WTC11 (cell line): Measurements from ENCODE around the gene FNBP1L. TPM values are rescaled to one million over a fixed set of nuclear protein-coding genes. Genes with fewer than 3 reads are reported as not detected.

Source experiments
- ATAC-seq: fragments of 200-7000 bp; cut with Tn5 transposase; 2 replicates; pipeline ENCODE4 v1.10.0; 2021; ENCODE audit warnings: mild to moderate bottlenecking, moderate library complexity
- CTCF ChIA-PET: fragments of 300-600 bp; sonication (Branson Sonifier 250); formaldehyde crosslinking; loops from one replicate; lab custom pipeline; 2021; ENCODE audit warnings: antibody characterized with exemption; lab: Charles Lee
- POLR2A ChIA-PET: fragments of 350-600 bp; sonication (Branson Sonifier 250); formaldehyde crosslinking; loops from one replicate; lab custom pipeline; 2021; ENCODE audit warnings: antibody characterized with exemption; lab: Charles Lee
- DNase-seq: peaks from one replicate; pipeline ENCODE4 v3.0.0; 2021; ENCODE audit warnings: low spot score
- H3K27ac Mint-ChIP-seq: 2 replicates; pipeline ENCODE4 v1.8.0; 2021; ENCODE audit warnings: mixed read lengths
- H3K27me3 Mint-ChIP-seq: 2 replicates; pipeline ENCODE4 v1.8.0; 2021; ENCODE audit warnings: low read depth, mild to moderate bottlenecking, moderate library complexity, mixed read lengths
- H3K36me3 Mint-ChIP-seq: 2 replicates; pipeline ENCODE4 v1.8.0; 2021; ENCODE audit warnings: mixed read lengths
- H3K4me1 Mint-ChIP-seq: 2 replicates; pipeline ENCODE4 v1.8.0; 2022; ENCODE audit warnings: mixed read lengths
- H3K4me3 Mint-ChIP-seq: 2 replicates; pipeline ENCODE4 v1.8.0; 2021; ENCODE audit warnings: mild to moderate bottlenecking, moderate library complexity, mixed read lengths
- H3K9me3 Mint-ChIP-seq: 2 replicates; pipeline ENCODE4 v1.8.0; 2021; ENCODE audit warnings: mixed read lengths
- CREB1 ChIP-seq: sonication (generic); formaldehyde crosslinking; IDR thresholded peaks from 2 replicates; pipeline ENCODE4 v1.8.0; 2023; ENCODE audit warnings: mild to moderate bottlenecking, missing genetic modification reagents
- ELF4 ChIP-seq: sonication (generic); formaldehyde crosslinking; IDR thresholded peaks from 2 replicates; pipeline ENCODE4 v1.8.1; 2022; ENCODE audit warnings: low read depth, mild to moderate bottlenecking, moderate library complexity, missing genetic modification reagents
- FOXJ3 ChIP-seq: sonication (generic); formaldehyde crosslinking; IDR thresholded peaks from 2 replicates; pipeline ENCODE4 v1.9.0; 2021; ENCODE audit warnings: missing genetic modification reagents, mild to moderate bottlenecking, borderline replicate concordance
- GTF2I ChIP-seq: fragments of 250-450 bp; sonication (Bioruptor Pico); conservative IDR thresholded peaks from 2 replicates; pipeline ENCODE4 v1.4.0; 2021; ENCODE audit warnings: mild to moderate bottlenecking
- IRF2 ChIP-seq: sonication (generic); formaldehyde crosslinking; IDR thresholded peaks from 2 replicates; pipeline ENCODE4 v1.8.0; 2022; ENCODE audit warnings: low read depth, missing genetic modification reagents, borderline replicate concordance
- JUN ChIP-seq: sonication (generic); formaldehyde crosslinking; IDR thresholded peaks from 2 replicates; pipeline ENCODE4 v1.8.0; 2023; ENCODE audit warnings: mild to moderate bottlenecking, missing genetic modification reagents
- NFYB ChIP-seq: sonication (generic); formaldehyde crosslinking; conservative IDR thresholded peaks from 2 replicates; pipeline ENCODE4 v1.8.0; 2022; ENCODE audit warnings: low read depth, missing genetic modification reagents
- NR3C1 ChIP-seq: sonication (generic); formaldehyde crosslinking; conservative IDR thresholded peaks from 2 replicates; pipeline ENCODE4 v1.8.1; 2023; ENCODE audit warnings: low read depth, mild to moderate bottlenecking, missing genetic modification reagents
- OVOL2 ChIP-seq: fragments of 250-450 bp; sonication (Bioruptor Pico); IDR thresholded peaks from 2 replicates; pipeline ENCODE4 v1.9.0; 2021; ENCODE audit warnings: mild to moderate bottlenecking, borderline replicate concordance
- SMAD3 ChIP-seq: sonication (generic); formaldehyde crosslinking; IDR thresholded peaks from 2 replicates; pipeline ENCODE4 v1.8.0; 2022; ENCODE audit warnings: missing genetic modification reagents, mild to moderate bottlenecking, borderline replicate concordance
- SOX15 ChIP-seq: fragments of 250-450 bp; sonication (Bioruptor Pico); IDR thresholded peaks from 2 replicates; pipeline ENCODE4 v1.9.0; 2021; ENCODE audit warnings: mild to moderate bottlenecking
- ZNF317 ChIP-seq: sonication (generic); formaldehyde crosslinking; IDR thresholded peaks from 2 replicates; pipeline ENCODE4 v1.8.1; 2023; ENCODE audit warnings: low read depth, mild to moderate bottlenecking, moderate library complexity, missing genetic modification reagents, borderline replicate concordance
- ZNF416 ChIP-seq: fragments of 250-450 bp; sonication (Bioruptor Pico); IDR thresholded peaks from 2 replicates; pipeline ENCODE4 v1.9.0; 2021; ENCODE audit warnings: mild to moderate bottlenecking, inconsistent platforms
- total RNA-seq: library from RNA; stranded (reverse); gene quantifications from 3 replicates; pipeline ENCODE4 v1.2.3, GENCODE V29; 2021
- TF ChIP-seq, protein P1 (sequence below): sonication (generic); formaldehyde crosslinking; IDR thresholded peaks from 2 replicates; pipeline ENCODE4 v1.8.1; 2023; ENCODE audit warnings: mild to moderate bottlenecking, missing genetic modification reagents, moderate library complexity
- TF ChIP-seq, protein P2 (sequence below): sonication (generic); formaldehyde crosslinking; IDR thresholded peaks from 2 replicates; pipeline ENCODE4 v1.8.0; 2022; ENCODE audit warnings: missing genetic modification reagents
- TF ChIP-seq, protein P3 (sequence below): sonication (generic); formaldehyde crosslinking; IDR thresholded peaks from 2 replicates; pipeline ENCODE4 v1.8.1; 2023; ENCODE audit warnings: mild to moderate bottlenecking, missing genetic modification reagents, borderline replicate concordance
- TF ChIP-seq, protein P4 (sequence below): sonication (generic); formaldehyde crosslinking; IDR thresholded peaks from 2 replicates; pipeline ENCODE4 v1.8.1; 2023; ENCODE audit warnings: mild to moderate bottlenecking, missing genetic modification reagents, moderate library complexity
- TF ChIP-seq, protein P5 (sequence below): sonication (generic); formaldehyde crosslinking; IDR thresholded peaks from 2 replicates; pipeline ENCODE4 v1.8.0; 2023; ENCODE audit warnings: missing genetic modification reagents
- TF ChIP-seq, protein P6 (sequence below): sonication (generic); formaldehyde crosslinking; IDR thresholded peaks from 2 replicates; pipeline ENCODE4 v1.8.1; 2022; ENCODE audit warnings: low read depth, missing genetic modification reagents, borderline replicate concordance
- TF ChIP-seq, protein P7 (sequence below): fragments of 250-450 bp; sonication (Bioruptor Pico); IDR thresholded peaks from 2 replicates; pipeline ENCODE4 v1.9.0; 2021; ENCODE audit warnings: moderate library complexity, mild to moderate bottlenecking, inconsistent platforms, borderline replicate concordance
- TF ChIP-seq, protein P8 (sequence below): fragments of 250-450 bp; sonication (Bioruptor Pico); IDR thresholded peaks from 2 replicates; pipeline ENCODE4 v2.1.2; 2022; ENCODE audit warnings: mild to moderate bottlenecking, moderate library complexity

The FNBP1L gene
- total RNA-seq, 1 experiment from 2014 or later: 79.1 TPM

DNA sequence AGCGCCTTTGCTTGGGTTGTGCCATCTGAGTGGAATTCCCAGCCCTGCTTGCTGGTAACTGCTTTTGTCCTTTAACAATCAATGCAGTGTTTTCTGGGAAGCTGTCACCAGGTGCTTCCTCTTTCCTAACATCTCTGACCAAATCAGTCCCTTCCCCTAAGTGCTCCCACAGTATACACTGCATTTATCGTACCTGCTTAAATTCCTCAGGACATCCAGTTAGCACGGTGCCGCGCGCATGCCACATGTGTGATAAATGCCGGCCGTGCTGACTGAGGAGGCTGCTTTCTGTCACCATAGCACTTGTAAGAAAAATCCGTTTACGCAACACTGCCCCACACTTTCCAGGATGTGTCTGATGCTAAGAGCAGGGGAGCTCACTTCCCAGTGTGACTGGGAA, 118.3 kb downstream of the FNBP1L start:
- no peak for DNase-seq
- H3K27ac Mint-ChIP-seq: no peak overlapping the region
- H3K9me3 Mint-ChIP-seq: no peaks in the 10 kb centered on the region
- H3K27me3 Mint-ChIP-seq: no peaks in the 10 kb centered on the region
- ChIA-PET POLR2A (interaction anchor here (0.5 to 0.8 kb wide), 2 partner anchors 72 to 1044 kb away, joined by 3 read pairs; no protein-coding TSS in a partner anchor), CTCF (no interaction called here)
- peaks cover 41% of the 10 kb centered on the region for H3K36me3 Mint-ChIP-seq
- H3K4me1 Mint-ChIP-seq: no peaks in the 10 kb centered on the region
- TF ChIP-seq IRF2 (CRISPR knock-in tag) (no peak), SMAD3 (CRISPR knock-in tag) (no peak), OVOL2 (CRISPR knock-in tag) (no peak), SOX15 (CRISPR knock-in tag) (no peak), FOXJ3 (CRISPR knock-in tag) (no peak), NR3C1 (no peak), CREB1 (no peak)
- TF ChIP-seq, protein P1, sequence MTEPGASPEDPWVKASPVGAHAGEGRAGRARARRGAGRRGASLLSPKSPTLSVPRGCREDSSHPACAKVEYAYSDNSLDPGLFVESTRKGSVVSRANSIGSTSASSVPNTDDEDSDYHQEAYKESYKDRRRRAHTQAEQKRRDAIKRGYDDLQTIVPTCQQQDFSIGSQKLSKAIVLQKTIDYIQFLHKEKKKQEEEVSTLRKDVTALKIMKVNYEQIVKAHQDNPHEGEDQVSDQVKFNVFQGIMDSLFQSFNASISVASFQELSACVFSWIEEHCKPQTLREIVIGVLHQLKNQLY (CRISPR knock-in tag): no peak
- TF ChIP-seq, protein P2, sequence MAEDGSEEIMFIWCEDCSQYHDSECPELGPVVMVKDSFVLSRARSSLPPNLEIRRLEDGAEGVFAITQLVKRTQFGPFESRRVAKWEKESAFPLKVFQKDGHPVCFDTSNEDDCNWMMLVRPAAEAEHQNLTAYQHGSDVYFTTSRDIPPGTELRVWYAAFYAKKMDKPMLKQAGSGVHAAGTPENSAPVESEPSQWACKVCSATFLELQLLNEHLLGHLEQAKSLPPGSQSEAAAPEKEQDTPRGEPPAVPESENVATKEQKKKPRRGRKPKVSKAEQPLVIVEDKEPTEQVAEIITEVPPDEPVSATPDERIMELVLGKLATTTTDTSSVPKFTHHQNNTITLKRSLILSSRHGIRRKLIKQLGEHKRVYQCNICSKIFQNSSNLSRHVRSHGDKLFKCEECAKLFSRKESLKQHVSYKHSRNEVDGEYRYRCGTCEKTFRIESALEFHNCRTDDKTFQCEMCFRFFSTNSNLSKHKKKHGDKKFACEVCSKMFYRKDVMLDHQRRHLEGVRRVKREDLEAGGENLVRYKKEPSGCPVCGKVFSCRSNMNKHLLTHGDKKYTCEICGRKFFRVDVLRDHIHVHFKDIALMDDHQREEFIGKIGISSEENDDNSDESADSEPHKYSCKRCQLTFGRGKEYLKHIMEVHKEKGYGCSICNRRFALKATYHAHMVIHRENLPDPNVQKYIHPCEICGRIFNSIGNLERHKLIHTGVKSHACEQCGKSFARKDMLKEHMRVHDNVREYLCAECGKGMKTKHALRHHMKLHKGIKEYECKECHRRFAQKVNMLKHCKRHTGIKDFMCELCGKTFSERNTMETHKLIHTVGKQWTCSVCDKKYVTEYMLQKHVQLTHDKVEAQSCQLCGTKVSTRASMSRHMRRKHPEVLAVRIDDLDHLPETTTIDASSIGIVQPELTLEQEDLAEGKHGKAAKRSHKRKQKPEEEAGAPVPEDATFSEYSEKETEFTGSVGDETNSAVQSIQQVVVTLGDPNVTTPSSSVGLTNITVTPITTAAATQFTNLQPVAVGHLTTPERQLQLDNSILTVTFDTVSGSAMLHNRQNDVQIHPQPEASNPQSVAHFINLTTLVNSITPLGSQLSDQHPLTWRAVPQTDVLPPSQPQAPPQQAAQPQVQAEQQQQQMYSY (CRISPR knock-in tag): no peak
- TF ChIP-seq, protein P3, sequence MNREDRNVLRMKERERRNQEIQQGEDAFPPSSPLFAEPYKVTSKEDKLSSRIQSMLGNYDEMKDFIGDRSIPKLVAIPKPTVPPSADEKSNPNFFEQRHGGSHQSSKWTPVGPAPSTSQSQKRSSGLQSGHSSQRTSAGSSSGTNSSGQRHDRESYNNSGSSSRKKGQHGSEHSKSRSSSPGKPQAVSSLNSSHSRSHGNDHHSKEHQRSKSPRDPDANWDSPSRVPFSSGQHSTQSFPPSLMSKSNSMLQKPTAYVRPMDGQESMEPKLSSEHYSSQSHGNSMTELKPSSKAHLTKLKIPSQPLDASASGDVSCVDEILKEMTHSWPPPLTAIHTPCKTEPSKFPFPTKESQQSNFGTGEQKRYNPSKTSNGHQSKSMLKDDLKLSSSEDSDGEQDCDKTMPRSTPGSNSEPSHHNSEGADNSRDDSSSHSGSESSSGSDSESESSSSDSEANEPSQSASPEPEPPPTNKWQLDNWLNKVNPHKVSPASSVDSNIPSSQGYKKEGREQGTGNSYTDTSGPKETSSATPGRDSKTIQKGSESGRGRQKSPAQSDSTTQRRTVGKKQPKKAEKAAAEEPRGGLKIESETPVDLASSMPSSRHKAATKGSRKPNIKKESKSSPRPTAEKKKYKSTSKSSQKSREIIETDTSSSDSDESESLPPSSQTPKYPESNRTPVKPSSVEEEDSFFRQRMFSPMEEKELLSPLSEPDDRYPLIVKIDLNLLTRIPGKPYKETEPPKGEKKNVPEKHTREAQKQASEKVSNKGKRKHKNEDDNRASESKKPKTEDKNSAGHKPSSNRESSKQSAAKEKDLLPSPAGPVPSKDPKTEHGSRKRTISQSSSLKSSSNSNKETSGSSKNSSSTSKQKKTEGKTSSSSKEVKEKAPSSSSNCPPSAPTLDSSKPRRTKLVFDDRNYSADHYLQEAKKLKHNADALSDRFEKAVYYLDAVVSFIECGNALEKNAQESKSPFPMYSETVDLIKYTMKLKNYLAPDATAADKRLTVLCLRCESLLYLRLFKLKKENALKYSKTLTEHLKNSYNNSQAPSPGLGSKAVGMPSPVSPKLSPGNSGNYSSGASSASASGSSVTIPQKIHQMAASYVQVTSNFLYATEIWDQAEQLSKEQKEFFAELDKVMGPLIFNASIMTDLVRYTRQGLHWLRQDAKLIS (CRISPR knock-in tag): no peak
- ATAC-seq: no peak
- H3K4me3 Mint-ChIP-seq: no peak overlapping the region

DNA sequence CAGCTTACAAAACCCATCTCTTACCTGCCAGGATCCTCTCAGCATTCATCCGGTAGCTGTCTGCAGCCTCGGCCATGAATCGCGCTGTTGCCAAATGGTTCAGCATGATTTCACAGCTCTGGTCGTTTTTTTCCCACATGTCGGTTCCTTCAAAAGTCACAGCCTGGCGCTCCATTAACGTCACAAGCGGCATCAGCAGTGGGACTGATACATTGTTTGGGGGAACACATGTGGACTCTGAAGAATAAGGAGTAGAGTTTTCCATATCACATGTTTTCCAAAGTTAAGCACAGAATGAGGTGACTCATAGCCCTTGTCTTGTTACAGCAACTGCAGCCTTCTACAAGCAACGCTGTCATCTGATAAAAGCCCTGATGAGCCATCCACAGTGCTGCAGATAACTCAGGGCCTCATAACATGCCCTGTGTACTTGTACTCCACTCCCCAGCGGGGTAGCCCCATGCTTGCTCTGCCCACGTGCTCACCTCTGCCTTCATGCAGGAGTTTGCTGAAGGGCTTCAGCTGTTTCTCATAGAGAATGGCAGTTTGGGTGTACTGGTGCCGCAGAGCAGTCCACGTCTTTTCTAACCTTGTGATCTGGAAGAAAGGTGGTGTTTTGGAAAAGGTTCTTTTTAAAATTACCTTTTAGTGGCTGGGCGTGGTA, 119.5 kb downstream of the FNBP1L start:
- no peak for ATAC-seq
- no peaks in the 10 kb centered on the region for H3K27me3 Mint-ChIP-seq
- H3K36me3 Mint-ChIP-seq: peaks cover 33% of the 10 kb centered on the region
- CTCF ChIA-PET: interaction anchor here (0.9 to 1.4 kb wide), 2 partner anchors 53 to 263 kb away, joined by 3 to 5 read pairs; no protein-coding TSS in a partner anchor
- H3K4me1 Mint-ChIP-seq: peaks cover 9% of the 10 kb centered on the region
- DNase-seq: no peak
- H3K9me3 Mint-ChIP-seq: no peaks in the 10 kb centered on the region
- no peak overlapping the region for H3K4me3 Mint-ChIP-seq
- POLR2A ChIA-PET: no interaction called here
- peak overlapping the region; percentile 23; the same call in 1 of the 2 replicates for H3K27ac Mint-ChIP-seq
- TF ChIP-seq NFYB (CRISPR knock-in tag) (no peak), GTF2I (CRISPR knock-in tag) (no peak), JUN (CRISPR knock-in tag) (no peak), ZNF416 (no peak), ZNF317 (no peak), IRF2 (CRISPR knock-in tag) (no peak), ELF4 (no peak)
- TF ChIP-seq, protein P4, sequence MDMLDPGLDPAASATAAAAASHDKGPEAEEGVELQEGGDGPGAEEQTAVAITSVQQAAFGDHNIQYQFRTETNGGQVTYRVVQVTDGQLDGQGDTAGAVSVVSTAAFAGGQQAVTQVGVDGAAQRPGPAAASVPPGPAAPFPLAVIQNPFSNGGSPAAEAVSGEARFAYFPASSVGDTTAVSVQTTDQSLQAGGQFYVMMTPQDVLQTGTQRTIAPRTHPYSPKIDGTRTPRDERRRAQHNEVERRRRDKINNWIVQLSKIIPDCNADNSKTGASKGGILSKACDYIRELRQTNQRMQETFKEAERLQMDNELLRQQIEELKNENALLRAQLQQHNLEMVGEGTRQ (CRISPR knock-in tag): no peak
- TF ChIP-seq, protein P5, sequence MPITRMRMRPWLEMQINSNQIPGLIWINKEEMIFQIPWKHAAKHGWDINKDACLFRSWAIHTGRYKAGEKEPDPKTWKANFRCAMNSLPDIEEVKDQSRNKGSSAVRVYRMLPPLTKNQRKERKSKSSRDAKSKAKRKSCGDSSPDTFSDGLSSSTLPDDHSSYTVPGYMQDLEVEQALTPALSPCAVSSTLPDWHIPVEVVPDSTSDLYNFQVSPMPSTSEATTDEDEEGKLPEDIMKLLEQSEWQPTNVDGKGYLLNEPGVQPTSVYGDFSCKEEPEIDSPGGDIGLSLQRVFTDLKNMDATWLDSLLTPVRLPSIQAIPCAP: no peak
- TF ChIP-seq, protein P6, sequence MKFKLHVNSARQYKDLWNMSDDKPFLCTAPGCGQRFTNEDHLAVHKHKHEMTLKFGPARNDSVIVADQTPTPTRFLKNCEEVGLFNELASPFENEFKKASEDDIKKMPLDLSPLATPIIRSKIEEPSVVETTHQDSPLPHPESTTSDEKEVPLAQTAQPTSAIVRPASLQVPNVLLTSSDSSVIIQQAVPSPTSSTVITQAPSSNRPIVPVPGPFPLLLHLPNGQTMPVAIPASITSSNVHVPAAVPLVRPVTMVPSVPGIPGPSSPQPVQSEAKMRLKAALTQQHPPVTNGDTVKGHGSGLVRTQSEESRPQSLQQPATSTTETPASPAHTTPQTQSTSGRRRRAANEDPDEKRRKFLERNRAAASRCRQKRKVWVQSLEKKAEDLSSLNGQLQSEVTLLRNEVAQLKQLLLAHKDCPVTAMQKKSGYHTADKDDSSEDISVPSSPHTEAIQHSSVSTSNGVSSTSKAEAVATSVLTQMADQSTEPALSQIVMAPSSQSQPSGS (CRISPR knock-in tag): no peak
- TF ChIP-seq, protein P7, sequence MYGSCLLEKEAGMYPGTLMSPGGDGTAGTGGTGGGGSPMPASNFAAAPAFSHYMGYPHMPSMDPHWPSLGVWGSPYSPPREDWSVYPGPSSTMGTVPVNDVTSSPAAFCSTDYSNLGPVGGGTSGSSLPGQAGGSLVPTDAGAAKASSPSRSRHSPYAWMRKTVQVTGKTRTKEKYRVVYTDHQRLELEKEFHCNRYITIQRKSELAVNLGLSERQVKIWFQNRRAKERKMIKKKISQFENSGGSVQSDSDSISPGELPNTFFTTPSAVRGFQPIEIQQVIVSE (CRISPR knock-in tag): no peak
- TF ChIP-seq, protein P8, sequence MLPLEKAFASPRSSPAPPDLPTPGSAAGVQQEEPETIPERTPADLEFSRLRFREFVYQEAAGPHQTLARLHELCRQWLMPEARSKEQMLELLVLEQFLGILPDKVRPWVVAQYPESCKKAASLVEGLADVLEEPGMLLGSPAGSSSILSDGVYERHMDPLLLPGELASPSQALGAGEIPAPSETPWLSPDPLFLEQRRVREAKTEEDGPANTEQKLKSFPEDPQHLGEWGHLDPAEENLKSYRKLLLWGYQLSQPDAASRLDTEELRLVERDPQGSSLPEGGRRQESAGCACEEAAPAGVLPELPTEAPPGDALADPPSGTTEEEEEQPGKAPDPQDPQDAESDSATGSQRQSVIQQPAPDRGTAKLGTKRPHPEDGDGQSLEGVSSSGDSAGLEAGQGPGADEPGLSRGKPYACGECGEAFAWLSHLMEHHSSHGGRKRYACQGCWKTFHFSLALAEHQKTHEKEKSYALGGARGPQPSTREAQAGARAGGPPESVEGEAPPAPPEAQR (CRISPR knock-in tag): no peak
